Ammon's horn (tissue), 1 donor: Measurements from ENCODE around the gene HJV.

Experiments used
- DNase-seq: peaks from one replicate; pipeline ENCODE4 v3.0.0-alpha.2; 2016; ENCODE audit warnings: low spot score

Gene HJV

GRCh38 chr1:146021050-146021445, 487 bp downstream of the HJV start:
- DNase-seq: no peak

GRCh38 chr1:146020058-146021049, 1.2 kb downstream of the HJV start:
- no peak for DNase-seq

GRCh38 chr1:146019231-146020057, 2.1 kb downstream of the HJV start:
- no peak for DNase-seq

GRCh38 chr1:146016891-146017290, 4.6 kb downstream of the HJV start:
- DNase-seq: no peak

GRCh38 chr1:146013559-146013922, 8.0 kb downstream of the HJV start:
- DNase-seq: no peak

- peak; percentile 80 for DNase-seq
Measured at GRCh38 chr1:146012703-146013558, 8.6 kb downstream of the HJV start.

- DNase-seq: no peak
Measured at GRCh38 chr1:146010126-146010738, 11.3 kb downstream of the HJV start.

- DNase-seq: no peak
Measured at GRCh38 chr1:146007489-146008133, 13.9 kb downstream of the HJV start.

- DNase-seq: no peak
Measured at GRCh38 chr1:146001709-146002108, 19.8 kb downstream of the HJV start.

GRCh38 chr1:145999321-146000024, 22.1 kb downstream of the HJV start:
- DNase-seq: no peak

GRCh38 chr1:145997718-145998023, 23.9 kb downstream of the HJV start:
- no peak for DNase-seq

GRCh38 chr1:145997016-145997717, 24.4 kb downstream of the HJV start:
- no peak for DNase-seq

GRCh38 chr1:145996433-145997015, 25.0 kb downstream of the HJV start, which contains the start of gene TXNIP:
Gene TXNIP, minus strand, starts transcription at chr1:145996579. Its CDS starts 313 bp downstream, at chr1:145996266.
- DNase-seq: peak; percentile 100

- no peak for DNase-seq
Measured at GRCh38 chr1:145995964-145996432, 25.5 kb downstream of the HJV start.

- no peak for DNase-seq
Measured at GRCh38 chr1:145995148-145995881, 26.2 kb downstream of the HJV start.

- no peak for DNase-seq
Measured at GRCh38 chr1:145994391-145995120, 27.0 kb downstream of the HJV start.

GRCh38 chr1:145993618-145994390, 27.7 kb downstream of the HJV start:
- no peak for DNase-seq
